Activated CD8-positive, alpha-beta T cell treated with anti-CD3 and anti-CD28 coated beads for 36 hours (primary cell): ENCODE data around the gene PSPH. TPM values are rescaled to one million over a fixed set of nuclear protein-coding genes. Genes with fewer than 3 reads are reported as not detected.
A peak's percentile ranks its signal among the peaks of the same experiment; 100 is the strongest.
"Not testable (repeated sequence)": the region's sequence is repeated elsewhere in the genome, so short reads cannot be mapped to it uniquely, and the experiment has no call there.

ENCODE experiments used
- ATAC-seq: fragments of 200-7000 bp; cut with Tn5 transposase; one replicate; pipeline ENCODE4 v1.10.0; 2021; ENCODE audit warnings: mild to moderate bottlenecking, moderate library complexity
- CTCF ChIA-PET: fragments of 350-600 bp; sonication (Branson Sonifier 250); formaldehyde crosslinking; loops from one replicate; lab custom pipeline; 2021; ENCODE audit warnings: antibody characterized with exemption; lab: Charles Lee
- POLR2A ChIA-PET: fragments of 350-600 bp; sonication (Branson Sonifier 250); formaldehyde crosslinking; loops from one replicate; lab custom pipeline; 2021; ENCODE audit warnings: antibody characterized with exemption; lab: Charles Lee
- DNase-seq: peaks from one replicate; pipeline ENCODE4 v3.0.0-alpha.2; 2020
- H3K27ac Mint-ChIP-seq: one replicate; pipeline ENCODE4 v1.8.0; 2021; ENCODE audit warnings: mild to moderate bottlenecking, mixed read lengths
- H3K27me3 Mint-ChIP-seq: one replicate; pipeline ENCODE4 v1.8.0; 2021; ENCODE audit warnings: mixed read lengths
- H3K36me3 Mint-ChIP-seq: one replicate; pipeline ENCODE4 v1.8.0; 2021; ENCODE audit warnings: low read depth, mixed read lengths
- H3K4me1 Mint-ChIP-seq: one replicate; pipeline ENCODE4 v1.8.0; 2021; ENCODE audit warnings: low read depth, mixed read lengths
- H3K4me3 Mint-ChIP-seq: one replicate; pipeline ENCODE4 v1.8.0; 2021; ENCODE audit warnings: mild to moderate bottlenecking, moderate library complexity, mixed read lengths
- H3K9me3 Mint-ChIP-seq: one replicate; pipeline ENCODE4 v1.8.0; 2021; ENCODE audit warnings: mixed read lengths
- intact Hi-C: fragments of 100-400 bp; cut with micrococcal nuclease; formaldehyde crosslinking; loops from one replicate; pipeline ENCODE4 v1.10.0; 2022
- total RNA-seq, 2 experiments: library from RNA; stranded (reverse); gene quantifications; one replicate each; pipeline ENCODE4 v1.2.3, GENCODE V29; 2021
- TF ChIP-seq, protein P1 (sequence below): fragments of 200-600 bp; IDR thresholded peaks from one replicate; pipeline ENCODE4 v1.8.0; 2022; ENCODE audit warnings: antibody characterized with exemption, mild to moderate bottlenecking

PSPH gene
- total RNA-seq, 2 experiments from 2014 or later, result 31.2 to 33.8 TPM

DNA sequence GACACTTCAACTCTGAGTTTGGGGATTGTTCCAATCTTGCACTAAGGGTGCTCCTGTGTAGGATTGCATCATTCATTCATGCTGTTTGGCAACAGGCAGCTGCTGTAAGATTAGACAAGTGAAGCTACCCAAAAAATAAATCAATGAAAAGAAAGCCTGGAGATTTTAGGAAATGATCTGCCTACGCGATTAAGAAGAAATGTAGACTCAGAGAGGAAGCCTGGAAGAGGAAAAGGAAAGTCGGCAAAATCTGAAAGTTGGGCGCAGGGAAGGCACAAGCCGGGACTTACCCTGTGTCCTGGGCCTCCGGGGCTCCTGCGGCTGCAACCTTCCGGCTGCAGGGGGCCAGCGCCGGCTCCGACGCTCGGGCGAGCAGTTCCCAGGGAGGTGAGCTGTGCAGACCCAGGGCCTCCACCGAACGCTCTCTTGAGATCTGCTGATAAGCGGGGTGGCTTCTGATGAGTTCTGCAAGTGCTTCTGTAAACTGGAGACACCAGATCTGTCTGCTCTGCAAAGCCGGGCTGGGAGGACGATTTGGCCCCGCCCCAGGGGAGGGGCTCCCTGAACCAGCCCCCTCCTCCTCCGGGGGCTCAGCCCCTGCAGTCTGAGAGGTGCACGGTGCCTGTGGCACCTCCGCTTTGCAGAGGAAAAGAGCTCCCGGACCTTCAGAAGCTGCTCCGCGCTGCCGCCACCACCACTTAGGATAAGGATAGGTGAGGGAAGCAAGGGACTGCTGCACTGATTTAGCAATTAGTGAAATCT, 17.4 kb downstream of the PSPH start:
- H3K4me1 Mint-ChIP-seq, result peaks cover 9% of the 10 kb centered on the region
- no peaks in the 10 kb centered on the region for H3K9me3 Mint-ChIP-seq
- peak overlapping the region; percentile 79 for H3K4me3 Mint-ChIP-seq
- ChIA-PET POLR2A (interaction anchor here (0.6 to 2.8 kb wide), 5 partner anchors 17 to 499 kb away, joined by 3 to 12 read pairs (median 4); partner anchors contain the start of genes CCT6A and PSPH), CTCF (interaction anchor here (1.2 kb wide), 1 partner anchor 19 kb away, joined by 3 read pairs; no protein-coding TSS in a partner anchor)
- DNase-seq (peak; percentile 71), ATAC-seq (peak; percentile 96)
- no peaks in the 10 kb centered on the region for H3K27me3 Mint-ChIP-seq
- H3K36me3 Mint-ChIP-seq, result peaks cover 20% of the 10 kb centered on the region
- intact Hi-C loops, result no loop called here
- peak overlapping the region; percentile 81 for H3K27ac Mint-ChIP-seq
- TF ChIP-seq, protein P1, sequence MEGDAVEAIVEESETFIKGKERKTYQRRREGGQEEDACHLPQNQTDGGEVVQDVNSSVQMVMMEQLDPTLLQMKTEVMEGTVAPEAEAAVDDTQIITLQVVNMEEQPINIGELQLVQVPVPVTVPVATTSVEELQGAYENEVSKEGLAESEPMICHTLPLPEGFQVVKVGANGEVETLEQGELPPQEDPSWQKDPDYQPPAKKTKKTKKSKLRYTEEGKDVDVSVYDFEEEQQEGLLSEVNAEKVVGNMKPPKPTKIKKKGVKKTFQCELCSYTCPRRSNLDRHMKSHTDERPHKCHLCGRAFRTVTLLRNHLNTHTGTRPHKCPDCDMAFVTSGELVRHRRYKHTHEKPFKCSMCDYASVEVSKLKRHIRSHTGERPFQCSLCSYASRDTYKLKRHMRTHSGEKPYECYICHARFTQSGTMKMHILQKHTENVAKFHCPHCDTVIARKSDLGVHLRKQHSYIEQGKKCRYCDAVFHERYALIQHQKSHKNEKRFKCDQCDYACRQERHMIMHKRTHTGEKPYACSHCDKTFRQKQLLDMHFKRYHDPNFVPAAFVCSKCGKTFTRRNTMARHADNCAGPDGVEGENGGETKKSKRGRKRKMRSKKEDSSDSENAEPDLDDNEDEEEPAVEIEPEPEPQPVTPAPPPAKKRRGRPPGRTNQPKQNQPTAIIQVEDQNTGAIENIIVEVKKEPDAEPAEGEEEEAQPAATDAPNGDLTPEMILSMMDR, result no peak

DNA sequence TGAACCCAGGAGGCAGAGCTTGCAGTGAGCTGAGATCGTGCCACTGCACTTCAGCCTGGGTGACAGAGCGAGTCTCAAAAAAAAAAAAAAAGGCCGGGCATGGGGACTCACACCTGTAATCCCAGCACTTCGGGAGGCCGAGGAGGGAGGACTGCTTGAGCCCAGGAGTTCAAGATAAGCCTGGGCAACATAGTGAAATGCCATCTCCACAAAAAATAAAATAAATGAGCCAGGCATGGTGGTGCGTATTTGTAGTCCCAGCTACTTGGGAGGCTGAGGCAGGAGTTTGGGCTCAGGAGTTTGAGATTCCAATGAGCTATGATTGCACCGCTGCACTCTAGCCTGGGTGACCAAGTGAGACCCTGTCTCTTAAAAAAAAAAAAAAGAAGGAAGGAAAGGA, 18.7 kb downstream of the PSPH start:
- H3K4me3 Mint-ChIP-seq, result peak overlapping the region; percentile 48
- DNase-seq, H3K9me3 Mint-ChIP-seq, CTCF ChIA-PET, ATAC-seq, H3K27ac Mint-ChIP-seq, intact Hi-C loops, H3K4me1 Mint-ChIP-seq, H3K27me3 Mint-ChIP-seq: not testable (repeated sequence)
- H3K36me3 Mint-ChIP-seq, result peaks cover 23% of the 10 kb centered on the region
- POLR2A ChIA-PET, result interaction anchor here (2.8 kb wide), 1 partner anchor 18 kb away, joined by 12 read pairs; the partner anchor contains the start of genes CCT6A and PSPH

DNA sequence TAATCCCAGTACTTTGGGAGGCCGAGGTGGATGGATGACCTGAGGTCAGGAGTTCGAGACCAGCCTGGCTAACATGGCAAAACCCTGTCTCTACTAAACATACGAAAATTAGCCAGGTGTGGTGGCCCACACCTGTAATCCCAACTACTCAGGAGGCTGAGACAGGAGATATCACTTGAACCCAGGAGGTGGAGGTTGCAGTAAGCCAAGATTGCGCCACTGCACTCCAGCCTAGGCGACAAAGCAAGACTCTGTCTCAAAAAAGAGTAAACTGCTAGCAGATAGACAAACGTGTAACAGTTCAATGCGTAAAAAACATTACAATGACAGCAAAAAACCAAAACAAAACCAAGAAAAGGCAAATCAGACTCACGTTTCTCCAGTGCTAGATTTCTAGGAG, 19.7 kb downstream of the PSPH start:
- H3K27ac Mint-ChIP-seq, H3K4me1 Mint-ChIP-seq, H3K4me3 Mint-ChIP-seq, intact Hi-C loops, H3K27me3 Mint-ChIP-seq, CTCF ChIA-PET, H3K9me3 Mint-ChIP-seq, POLR2A ChIA-PET, ATAC-seq, DNase-seq: not testable (repeated sequence)
- peaks cover 28% of the 10 kb centered on the region for H3K36me3 Mint-ChIP-seq

DNA sequence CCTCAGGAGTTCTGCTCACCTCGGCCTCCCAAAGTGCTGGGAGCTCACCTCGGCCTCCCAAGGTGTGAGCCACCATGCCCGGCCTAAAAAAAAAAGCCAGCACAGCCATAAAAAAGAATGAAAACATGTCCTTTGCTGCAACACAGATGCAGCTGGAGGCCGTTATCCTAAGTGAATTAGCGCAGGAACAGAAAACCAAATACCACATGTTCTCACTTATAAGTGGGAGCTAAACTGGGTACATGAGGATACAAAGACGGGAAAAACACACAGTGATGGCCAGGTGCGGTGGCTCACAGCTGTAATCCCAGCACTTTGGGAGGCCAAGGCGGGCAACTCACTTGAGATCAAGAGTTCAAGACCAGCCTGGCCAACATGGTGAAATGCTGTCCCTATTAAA, 20.9 kb downstream of the PSPH start:
- Mint-ChIP-seq H3K4me3 (no peak overlapping the region), H3K27ac (no peak overlapping the region), H3K9me3 (no peaks in the 10 kb centered on the region), H3K27me3 (no peaks in the 10 kb centered on the region), H3K4me1 (peaks cover 9% of the 10 kb centered on the region), H3K36me3 (peaks cover 31% of the 10 kb centered on the region)
- POLR2A ChIA-PET, result no interaction called here
- TF ChIP-seq, protein P1, result no peak
- ATAC-seq, result no peak
- DNase-seq, result no peak
- intact Hi-C loops, result no loop called here
- CTCF ChIA-PET, result interaction anchor here (0.6 to 1.1 kb wide), 2 partner anchors 23 to 44 kb away, joined by 3 read pairs; no protein-coding TSS in a partner anchor

DNA sequence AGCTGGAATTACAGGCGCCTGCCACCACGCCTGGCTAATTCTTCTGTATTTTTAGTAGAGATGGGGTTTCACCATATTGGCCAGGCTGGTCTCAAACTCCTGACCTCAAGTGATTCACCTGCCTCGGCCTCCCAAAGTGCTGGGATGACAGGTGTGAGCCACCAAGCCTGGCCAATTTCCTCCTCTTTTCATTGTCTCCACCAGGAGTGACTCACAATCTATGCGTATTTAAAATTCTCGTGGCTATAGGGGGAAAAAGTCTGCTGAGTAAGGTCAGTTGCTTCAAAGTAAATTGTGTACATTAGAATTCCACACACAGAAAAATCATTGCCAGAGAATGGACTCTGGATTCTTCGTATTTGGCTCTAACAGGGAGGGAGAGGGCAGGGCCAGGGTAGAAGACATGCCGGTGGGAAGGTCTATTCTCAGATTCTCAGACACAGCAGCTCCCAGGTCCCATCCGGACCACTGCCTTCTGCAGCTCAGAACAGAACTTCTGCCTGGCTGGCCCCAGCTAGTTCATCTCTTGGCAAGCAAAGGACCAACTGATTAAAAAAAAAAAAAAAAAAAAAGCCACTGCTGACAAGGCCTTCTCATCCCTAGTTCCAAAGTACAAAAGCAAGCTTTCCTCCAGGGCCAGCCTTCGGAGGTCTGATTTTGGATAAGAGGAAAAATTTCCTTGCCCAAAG, 22.2 kb downstream of the PSPH start:
- POLR2A ChIA-PET, result interaction anchor here (0.8 kb wide), 1 partner anchor 35 kb away, joined by 3 read pairs; the partner anchor contains the start of gene SUMF2
- Mint-ChIP-seq H3K4me1 (peaks cover 9% of the 10 kb centered on the region), H3K36me3 (peaks cover 32% of the 10 kb centered on the region), H3K27ac (no peak overlapping the region), H3K27me3 (no peaks in the 10 kb centered on the region), H3K4me3 (no peak overlapping the region), H3K9me3 (no peaks in the 10 kb centered on the region)
- TF ChIP-seq, protein P1, result no peak
- no peak for ATAC-seq
- CTCF ChIA-PET, result interaction anchor here (1.1 kb wide), 1 partner anchor 45 kb away, joined by 3 read pairs; no protein-coding TSS in a partner anchor
- DNase-seq, result no peak
- intact Hi-C loops, result no loop called here
